B cell (primary cell): ENCODE results near the gene LRRC8E. TPM values are rescaled to one million over a fixed set of nuclear protein-coding genes. Genes with fewer than 3 reads are reported as not detected.

Source experiments
- ATAC-seq: fragments of 200-7000 bp; cut with Tn5 transposase; one replicate; pipeline ENCODE4 v1.10.0; 2021; ENCODE audit warnings: low read depth, mild to moderate bottlenecking, moderate number of reproducible peaks, moderate library complexity
- CTCF ChIA-PET: fragments of 350-600 bp; sonication (Branson Sonifier 250); formaldehyde crosslinking; loops from one replicate; lab custom pipeline; 2021; ENCODE audit warnings: antibody characterized with exemption, inconsistent platforms; lab: Charles Lee
- POLR2A ChIA-PET: fragments of 350-600 bp; sonication (Branson Sonifier 250); formaldehyde crosslinking; loops from one replicate; lab custom pipeline; 2021; ENCODE audit warnings: antibody characterized with exemption; lab: Charles Lee
- DNase-seq: peaks from one replicate; pipeline ENCODE4 v3.0.0; 2013
- H2AFZ ChIP-seq: 2 replicates; pipeline ENCODE4 v1.6.1; 2012; ENCODE audit warnings: mild to moderate bottlenecking, low read depth, low read length; ENCODE audit not compliant: insufficient read depth, poor library complexity, severe bottlenecking
- H3K27ac ChIP-seq, 2 donors: 1 replicate in 1 of 2; 2 replicates in 1 of 2; pipeline ENCODE4 v1.5.1; 2012 to 2013; ENCODE audit warnings: low read length in 2 of 2, mild to moderate bottlenecking in 2 of 2, moderate library complexity in 1 of 2
- H3K27me3 ChIP-seq, 4 experiments: fragments of 200-600 bp in 1 of 4; sonication (generic) in 1 of 4; replicated peaks in 1 of 4; 1 replicate in 2 of 4; 2 replicates in 2 of 4; pipeline versions ENCODE4 v1.6.1 to v1.7.0; 2013 to 2016; ENCODE audit warnings: low read length in 3 of 4, mild to moderate bottlenecking in 2 of 4, mixed read lengths in 1 of 4, moderate library complexity in 1 of 4; ENCODE audit not compliant: insufficient read depth in 4 of 4, control insufficient read depth in 3 of 4; ENCODE audit errors: control extremely low read depth in 1 of 4
- H3K36me3 ChIP-seq, 2 experiments: replicated peaks in 1 of 2; 1 replicate in 1 of 2; 2 replicates in 1 of 2; pipeline versions ENCODE4 v1.6.1 to v1.7.1; 2013; ENCODE audit warnings: low read length in 1 of 2; ENCODE audit not compliant: insufficient read depth in 2 of 2, control insufficient read depth in 1 of 2; ENCODE audit errors: control extremely low read depth in 1 of 2, extremely low read depth in 1 of 2
- H3K4me1 ChIP-seq, 2 donors: fragments of 200-600 bp in 1 of 2; sonication (generic) in 1 of 2; 1 replicate in 1 of 2; 2 replicates in 1 of 2; pipeline versions ENCODE4 v1.5.1 to v1.6.1; 2013 to 2017; ENCODE audit warnings: low read length in 2 of 2; ENCODE audit not compliant: control insufficient read depth in 2 of 2, insufficient read depth in 2 of 2
- H3K4me2 ChIP-seq: replicated peaks from 2 replicates; pipeline ENCODE3; 2012; ENCODE audit warnings: mild to moderate bottlenecking, low read depth, low read length; ENCODE audit not compliant: poor library complexity, severe bottlenecking
- H3K4me3 ChIP-seq, 5 experiments: fragments of 200-600 bp in 1 of 5; sonication (generic) in 1 of 5; 1 replicate in 3 of 5; 2 replicates in 2 of 5; pipeline versions ENCODE4 v1.5.1 to v1.7.0; 2011 to 2016; ENCODE audit warnings: low read length in 4 of 5, mild to moderate bottlenecking in 4 of 5, low read depth in 2 of 5, control low read depth in 1 of 5, moderate library complexity in 1 of 5; ENCODE audit not compliant: insufficient read depth in 1 of 5; ENCODE audit errors: control extremely low read depth in 1 of 5, extremely low read depth in 1 of 5
- H3K79me2 ChIP-seq: fragments of 200-600 bp; sonication (generic); one replicate; pipeline ENCODE4 v1.6.0; 2016; ENCODE audit warnings: low read length; ENCODE audit not compliant: control insufficient read depth, insufficient read depth
- H3K9ac ChIP-seq: fragments of 200-600 bp; sonication (generic); 2 replicates; pipeline ENCODE4 v1.6.1; 2017; ENCODE audit warnings: mild to moderate bottlenecking, low read length, moderate library complexity
- H3K9me3 ChIP-seq, 3 donors: one replicate each; pipeline versions ENCODE4 v1.6.1 to v1.7.1; 2013; ENCODE audit warnings: low read length in 2 of 3; ENCODE audit not compliant: control insufficient read depth in 2 of 3, insufficient read depth in 1 of 3; ENCODE audit errors: control extremely low read depth in 1 of 3
- H4K20me1 ChIP-seq: 2 replicates; pipeline ENCODE4 v1.6.0; 2012; ENCODE audit warnings: mild to moderate bottlenecking, low read length; ENCODE audit not compliant: insufficient read depth, control insufficient read depth, poor library complexity, severe bottlenecking
- H3K27ac Mint-ChIP-seq: one replicate; pipeline ENCODE4 v1.8.0; 2021; ENCODE audit warnings: mixed read lengths
- H3K27me3 Mint-ChIP-seq: one replicate; pipeline ENCODE4 v1.8.0; 2021; ENCODE audit warnings: mixed read lengths
- H3K4me1 Mint-ChIP-seq: one replicate; pipeline ENCODE4 v1.8.0; 2021; ENCODE audit warnings: mixed read lengths
- H3K4me3 Mint-ChIP-seq: one replicate; pipeline ENCODE4 v1.8.0; 2021; ENCODE audit warnings: mixed read lengths
- H3K9me3 Mint-ChIP-seq: one replicate; pipeline ENCODE4 v1.8.0; 2022; ENCODE audit warnings: mixed read lengths; ENCODE audit not compliant: insufficient read depth
- CTCF ChIP-seq: fragments of 200-600 bp; IDR thresholded peaks from one replicate; pipeline ENCODE4 v1.8.0; 2022; ENCODE audit warnings: antibody characterized with exemption, mild to moderate bottlenecking
- EZH2 ChIP-seq: IDR thresholded peaks from 2 replicates; pipeline ENCODE4 v1.6.1; 2012; ENCODE audit warnings: borderline replicate concordance, low read depth, mild to moderate bottlenecking, moderate library complexity, low read length; ENCODE audit not compliant: insufficient read depth, poor library complexity, severe bottlenecking
- WGBS: methylation state at CpG from one replicate; pipeline ENCODE4 v1.1.5; 2013; ENCODE audit warnings: missing lambda C conversion rate; ENCODE audit not compliant: insufficient coverage; 5-methylcytosine and 5-hydroxymethylcytosine counted together
- intact Hi-C: fragments of 100-400 bp; cut with micrococcal nuclease; formaldehyde crosslinking; loops from one replicate; pipeline ENCODE4 v1.10.0; 2022
- polyA plus RNA-seq: library from polyadenylated mRNA; depleted of rRNA; stranded (reverse); fragments of >200 nt; gene quantifications from 2 replicates; pipeline ENCODE4 v1.2.3, GENCODE V29; 2012
- total RNA-seq, 2 donors: library from RNA; stranded (reverse); fragments of 120-200 nt in 1 of 2; gene quantifications; 1 replicate in 1 of 2; 2 replicates in 1 of 2; pipeline versions ENCODE4 v1.2.3 to v1.2.4, GENCODE V29; 2013 to 2022

LRRC8E gene
- total and polyA plus RNA-seq, 2 donors (not counting 1 experiment from before 2014, with no cell fraction given): not detected

DNA sequence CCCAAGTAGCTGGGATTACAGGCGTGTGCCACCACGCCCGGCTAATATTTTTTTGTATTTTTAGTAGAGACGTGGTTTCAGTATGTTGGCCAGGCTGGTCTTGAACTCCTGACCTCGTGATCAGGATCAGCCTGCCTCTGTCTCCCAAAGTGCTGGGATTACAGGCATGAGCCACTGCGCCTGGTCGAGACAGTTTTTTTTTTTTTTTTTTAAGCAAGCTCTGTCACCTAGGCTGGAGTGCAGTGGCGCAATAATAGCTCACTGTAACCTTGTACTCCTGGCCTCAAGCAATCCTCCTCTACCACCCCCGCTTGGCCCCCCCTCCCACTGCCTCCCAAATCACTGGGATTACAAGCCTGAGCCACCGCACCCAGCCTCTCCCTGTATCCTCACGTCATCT, 9.0 kb downstream of the LRRC8E start:
- TF ChIP-seq EZH2: no peak
- no peak for TF ChIP-seq CTCF
- Mint-ChIP-seq H3K27me3 (peaks cover 14% of the 10 kb centered on the region), H3K4me3 (no peak overlapping the region), H3K9me3 (no peaks in the 10 kb centered on the region), H3K4me1 (no peaks in the 10 kb centered on the region), H3K27ac (no peak overlapping the region)
- H2AFZ ChIP-seq: no peak overlapping the region
- no peak overlapping the region for H3K27ac ChIP-seq
- H3K36me3 ChIP-seq: no peaks in the 10 kb centered on the region
- ATAC-seq (no peak), DNase-seq (no peak)
- no peaks in the 10 kb centered on the region for H3K9me3 ChIP-seq
- CTCF ChIA-PET: no interaction called here
- WGBS: 94% methylated on average over 10 of the region's 11 CpGs
- H3K79me2 ChIP-seq: no peaks in the 10 kb centered on the region
- intact Hi-C loops: no loop called here
- no peak overlapping the region for H3K4me3 ChIP-seq
- no peaks in the 10 kb centered on the region for H3K4me1 ChIP-seq
- H3K27me3 ChIP-seq: peaks cover 0 to 14% (median 1%) of the 10 kb centered on the region in 4 experiments
- no peak overlapping the region for H3K4me2 ChIP-seq
- no peaks in the 10 kb centered on the region for H4K20me1 ChIP-seq
- POLR2A ChIA-PET: no interaction called here
- no peak overlapping the region for H3K9ac ChIP-seq

DNA sequence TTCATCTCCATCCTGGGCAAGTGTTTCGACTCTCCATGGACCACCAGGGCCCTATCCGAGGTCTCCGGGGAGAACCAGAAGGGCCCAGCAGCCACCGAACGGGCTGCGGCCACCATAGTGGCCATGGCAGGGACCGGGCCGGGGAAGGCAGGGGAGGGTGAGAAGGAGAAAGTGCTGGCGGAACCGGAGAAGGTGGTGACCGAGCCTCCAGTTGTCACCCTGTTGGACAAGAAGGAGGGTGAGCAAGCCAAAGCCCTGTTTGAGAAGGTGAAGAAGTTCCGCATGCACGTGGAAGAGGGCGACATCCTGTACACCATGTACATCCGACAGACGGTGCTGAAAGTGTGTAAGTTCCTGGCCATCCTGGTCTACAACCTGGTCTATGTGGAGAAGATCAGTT, 10.7 kb downstream of the LRRC8E start:
- CTCF ChIA-PET: no interaction called here
- DNase-seq: no peak
- intact Hi-C loops: no loop called here
- H3K79me2 ChIP-seq: peaks cover 7% of the 10 kb centered on the region
- H3K9me3 Mint-ChIP-seq: no peaks in the 10 kb centered on the region
- H3K27ac ChIP-seq: no peak overlapping the region
- H3K9ac ChIP-seq: no peak overlapping the region
- no peak for ATAC-seq
- H3K4me3 ChIP-seq: no peak overlapping the region
- no peak overlapping the region for H2AFZ ChIP-seq
- TF ChIP-seq EZH2 (no peak), CTCF (no peak)
- H3K4me2 ChIP-seq: no peak overlapping the region
- peaks cover 0 to 9% (median 1%) of the 10 kb centered on the region in 4 experiments for H3K27me3 ChIP-seq
- no peaks in the 10 kb centered on the region for H4K20me1 ChIP-seq
- H3K36me3 ChIP-seq: no peaks in the 10 kb centered on the region
- H3K4me3 Mint-ChIP-seq: no peak overlapping the region
- WGBS: 95% methylated on average over 16 of the region's 16 CpGs
- POLR2A ChIA-PET: no interaction called here
- peaks cover 7 to 8% of the 10 kb centered on the region in 2 donors for H3K4me1 ChIP-seq
- H3K9me3 ChIP-seq: peaks cover 0 to 7% (median 0%) of the 10 kb centered on the region in 3 donors
- no peak overlapping the region for H3K27ac Mint-ChIP-seq
- peaks cover 12% of the 10 kb centered on the region for H3K4me1 Mint-ChIP-seq
- H3K27me3 Mint-ChIP-seq: peaks cover 11% of the 10 kb centered on the region
